Smooth muscle cell (in vitro differentiated cells): ENCODE results near the gene KCNC1. TPM values are rescaled to one million over a fixed set of nuclear protein-coding genes. Genes with fewer than 3 reads are reported as not detected.

Source experiments
- DNase-seq: peaks from one replicate; lab custom pipeline; 2025; ENCODE audit not compliant: unreplicated experiment; lab: John Stamatoyannopoulos, UW
- H2AFZ ChIP-seq: fragments of 200-600 bp; sonication (generic); 2 replicates; pipeline ENCODE4 v1.6.0; 2016; ENCODE audit warnings: antibody characterized with exemption, low read depth, mild to moderate bottlenecking
- H3F3A ChIP-seq: fragments of 200-600 bp; sonication (generic); 2 replicates; pipeline ENCODE4 v1.6.0; 2017; ENCODE audit warnings: antibody characterized with exemption, low read depth
- H3K27ac ChIP-seq: fragments of 200-600 bp; sonication (generic); 2 replicates; pipeline ENCODE4 v1.5.1; 2016; ENCODE audit warnings: low read depth, mild to moderate bottlenecking
- H3K27me3 ChIP-seq: fragments of 200-600 bp; sonication (generic); 2 replicates; pipeline ENCODE4 v1.6.1; 2016; ENCODE audit warnings: low read depth, mild to moderate bottlenecking
- H3K36me3 ChIP-seq: fragments of 200-600 bp; sonication (generic); 2 replicates; pipeline ENCODE4 v1.5.1; 2016; ENCODE audit warnings: low read depth
- H3K4me1 ChIP-seq: fragments of 200-600 bp; sonication (generic); 2 replicates; pipeline ENCODE4 v1.5.1; 2016; ENCODE audit warnings: low read depth
- H3K4me2 ChIP-seq: fragments of 200-600 bp; sonication (generic); 2 replicates; pipeline ENCODE4 v1.6.0; 2016; ENCODE audit warnings: mild to moderate bottlenecking
- H3K4me3 ChIP-seq: fragments of 200-600 bp; sonication (generic); 2 replicates; pipeline ENCODE4 v1.5.1; 2016; ENCODE audit warnings: mild to moderate bottlenecking
- H3K79me2 ChIP-seq: fragments of 200-600 bp; sonication (generic); 2 replicates; pipeline ENCODE4 v1.6.0; 2016; ENCODE audit warnings: low read depth, mild to moderate bottlenecking
- H3K9ac ChIP-seq: fragments of 200-600 bp; sonication (generic); 2 replicates; pipeline ENCODE4 v1.6.0; 2016; ENCODE audit warnings: low read depth
- H3K9me3 ChIP-seq: fragments of 200-600 bp; sonication (generic); replicated peaks from 2 replicates; pipeline ENCODE4 v1.5.1; 2016; ENCODE audit warnings: low read depth
- H4K20me1 ChIP-seq: fragments of 200-600 bp; sonication (generic); 2 replicates; pipeline ENCODE4 v1.6.0; 2016; ENCODE audit warnings: low read depth
- WGBS: methylation state at CpG from one replicate; pipeline ENCODE4 v1.1.7; 2016; ENCODE audit warnings: low lambda C conversion rate; 5-methylcytosine and 5-hydroxymethylcytosine counted together
- polyA plus RNA-seq: library from polyadenylated mRNA; unstranded; fragments of >200 nt; fragmentation: Nextera tagmentation; extraction: Ambion mirVana; gene quantifications from 2 replicates; pipeline ENCODE4 v1.2.1, GENCODE V29; 2016
- total RNA-seq: library from RNA; depleted of rRNA; stranded (reverse); fragments of >200 nt; gene quantifications from 2 replicates; pipeline ENCODE4 v1.2.3, GENCODE V29; 2014
- TF ChIP-seq, protein P1 (sequence below): fragments of 200-600 bp; sonication (generic); IDR thresholded peaks from 2 replicates; pipeline ENCODE4 v1.5.1; 2017; ENCODE audit warnings: borderline replicate concordance, mild to moderate bottlenecking, antibody characterized with exemption; ENCODE audit not compliant: insufficient read depth, poor library complexity, severe bottlenecking

The KCNC1 gene
- total and polyA plus RNA-seq, 2 experiments from 2014 or later, result not detected

DNA sequence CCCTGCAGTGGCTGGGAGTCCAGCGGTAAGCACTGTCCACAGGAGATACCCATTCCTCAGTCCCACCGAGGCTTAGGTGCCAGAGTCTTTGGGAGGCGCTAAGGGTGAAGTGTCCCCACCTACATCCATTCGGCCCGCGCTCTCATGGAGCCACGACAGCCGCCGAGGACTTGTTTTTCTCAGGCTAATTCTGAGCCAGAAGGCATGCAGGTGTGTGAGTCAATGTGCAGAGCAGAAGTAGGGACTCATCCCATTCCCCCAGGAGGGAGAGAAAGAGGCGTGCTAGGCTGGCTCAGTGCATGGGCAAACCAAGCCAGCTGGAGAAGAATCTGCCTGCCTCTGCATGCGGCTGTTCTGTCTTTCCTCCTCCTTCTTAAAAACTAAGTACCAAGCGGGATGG, 46.6 kb downstream of the KCNC1 start:
- TF ChIP-seq, protein P1, sequence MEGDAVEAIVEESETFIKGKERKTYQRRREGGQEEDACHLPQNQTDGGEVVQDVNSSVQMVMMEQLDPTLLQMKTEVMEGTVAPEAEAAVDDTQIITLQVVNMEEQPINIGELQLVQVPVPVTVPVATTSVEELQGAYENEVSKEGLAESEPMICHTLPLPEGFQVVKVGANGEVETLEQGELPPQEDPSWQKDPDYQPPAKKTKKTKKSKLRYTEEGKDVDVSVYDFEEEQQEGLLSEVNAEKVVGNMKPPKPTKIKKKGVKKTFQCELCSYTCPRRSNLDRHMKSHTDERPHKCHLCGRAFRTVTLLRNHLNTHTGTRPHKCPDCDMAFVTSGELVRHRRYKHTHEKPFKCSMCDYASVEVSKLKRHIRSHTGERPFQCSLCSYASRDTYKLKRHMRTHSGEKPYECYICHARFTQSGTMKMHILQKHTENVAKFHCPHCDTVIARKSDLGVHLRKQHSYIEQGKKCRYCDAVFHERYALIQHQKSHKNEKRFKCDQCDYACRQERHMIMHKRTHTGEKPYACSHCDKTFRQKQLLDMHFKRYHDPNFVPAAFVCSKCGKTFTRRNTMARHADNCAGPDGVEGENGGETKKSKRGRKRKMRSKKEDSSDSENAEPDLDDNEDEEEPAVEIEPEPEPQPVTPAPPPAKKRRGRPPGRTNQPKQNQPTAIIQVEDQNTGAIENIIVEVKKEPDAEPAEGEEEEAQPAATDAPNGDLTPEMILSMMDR, result no peak
- Histone ChIP-seq H3K9me3 (no peaks in the 10 kb centered on the region), H4K20me1 (no peaks in the 10 kb centered on the region), H3K27me3 (no peaks in the 10 kb centered on the region), H3K4me1 (no peaks in the 10 kb centered on the region), H3K79me2 (no peaks in the 10 kb centered on the region), H3K4me3 (no peak overlapping the region), H3K4me2 (no peak overlapping the region), H2AFZ (no peak overlapping the region), H3K9ac (no peak overlapping the region), H3K36me3 (no peaks in the 10 kb centered on the region), H3F3A (no peaks in the 10 kb centered on the region), H3K27ac (no peak overlapping the region)
- DNase-seq, result no peak
- 81% methylated on average over 12 of the region's 12 CpGs for WGBS

DNA sequence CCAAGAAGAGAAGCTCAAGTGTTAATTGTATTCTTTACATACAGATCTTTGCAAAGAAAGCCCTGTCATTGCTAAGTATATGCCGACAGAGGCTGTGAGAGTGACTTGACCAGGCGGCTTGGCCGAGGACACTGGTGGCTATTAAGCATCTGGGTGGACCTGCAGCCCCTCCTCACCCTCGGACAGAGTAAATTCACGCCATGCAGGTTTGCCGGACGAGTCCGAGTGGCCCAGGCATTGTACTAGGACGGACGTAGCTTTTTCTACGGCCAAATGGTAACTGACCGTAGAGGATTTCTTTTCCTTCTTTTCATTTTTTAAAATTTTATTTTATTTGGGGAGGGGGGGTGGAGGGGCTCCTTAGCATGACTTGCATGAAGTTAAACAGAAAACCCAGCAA, 47.0 kb downstream of the KCNC1 start:
- no peak for DNase-seq
- no peak overlapping the region for H3K4me2 ChIP-seq
- H3K79me2 ChIP-seq, result no peaks in the 10 kb centered on the region
- TF ChIP-seq, protein P1, result no peak
- H4K20me1 ChIP-seq, result no peaks in the 10 kb centered on the region
- no peaks in the 10 kb centered on the region for H3K36me3 ChIP-seq
- H3K27me3 ChIP-seq, result no peaks in the 10 kb centered on the region
- 95% methylated on average over 12 of the region's 12 CpGs for WGBS
- no peak overlapping the region for H3K4me3 ChIP-seq
- H3K9ac ChIP-seq, result no peak overlapping the region
- no peaks in the 10 kb centered on the region for H3F3A ChIP-seq
- H3K9me3 ChIP-seq, result no peaks in the 10 kb centered on the region
- peaks cover 2% of the 10 kb centered on the region for H3K4me1 ChIP-seq
- no peak overlapping the region for H2AFZ ChIP-seq
- no peak overlapping the region for H3K27ac ChIP-seq

DNA sequence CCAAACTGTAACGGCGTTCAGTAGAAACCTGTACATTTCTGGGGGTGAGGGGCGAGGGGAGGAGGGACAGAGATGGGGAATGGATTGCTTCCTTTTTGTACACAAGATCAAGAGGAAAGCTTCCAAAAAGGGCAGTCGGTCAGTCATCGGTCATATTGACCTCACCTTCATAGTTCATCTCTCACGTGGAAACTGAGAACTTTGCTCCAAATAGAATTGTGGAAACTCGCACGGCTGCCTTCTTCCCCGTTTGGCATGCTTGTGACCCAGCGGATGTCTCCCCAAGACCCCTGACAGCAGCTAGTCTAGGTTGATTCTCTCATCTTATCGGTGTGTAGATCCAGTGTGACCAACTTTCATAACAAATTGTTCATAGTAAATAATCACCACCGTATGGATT, 47.6 kb downstream of the KCNC1 start:
- no peak overlapping the region for H3K4me3 ChIP-seq
- WGBS, result 94% methylated on average over 12 of the region's 12 CpGs
- no peaks in the 10 kb centered on the region for H3K36me3 ChIP-seq
- no peak overlapping the region for H3K4me2 ChIP-seq
- no peak overlapping the region for H3K9ac ChIP-seq
- TF ChIP-seq, protein P1, result no peak
- H3K27me3 ChIP-seq, result no peaks in the 10 kb centered on the region
- no peaks in the 10 kb centered on the region for H4K20me1 ChIP-seq
- H3F3A ChIP-seq, result no peaks in the 10 kb centered on the region
- H2AFZ ChIP-seq, result no peak overlapping the region
- DNase-seq, result no peak
- H3K9me3 ChIP-seq, result no peaks in the 10 kb centered on the region
- no peak overlapping the region for H3K27ac ChIP-seq
- no peaks in the 10 kb centered on the region for H3K79me2 ChIP-seq
- peaks cover 3% of the 10 kb centered on the region for H3K4me1 ChIP-seq

DNA sequence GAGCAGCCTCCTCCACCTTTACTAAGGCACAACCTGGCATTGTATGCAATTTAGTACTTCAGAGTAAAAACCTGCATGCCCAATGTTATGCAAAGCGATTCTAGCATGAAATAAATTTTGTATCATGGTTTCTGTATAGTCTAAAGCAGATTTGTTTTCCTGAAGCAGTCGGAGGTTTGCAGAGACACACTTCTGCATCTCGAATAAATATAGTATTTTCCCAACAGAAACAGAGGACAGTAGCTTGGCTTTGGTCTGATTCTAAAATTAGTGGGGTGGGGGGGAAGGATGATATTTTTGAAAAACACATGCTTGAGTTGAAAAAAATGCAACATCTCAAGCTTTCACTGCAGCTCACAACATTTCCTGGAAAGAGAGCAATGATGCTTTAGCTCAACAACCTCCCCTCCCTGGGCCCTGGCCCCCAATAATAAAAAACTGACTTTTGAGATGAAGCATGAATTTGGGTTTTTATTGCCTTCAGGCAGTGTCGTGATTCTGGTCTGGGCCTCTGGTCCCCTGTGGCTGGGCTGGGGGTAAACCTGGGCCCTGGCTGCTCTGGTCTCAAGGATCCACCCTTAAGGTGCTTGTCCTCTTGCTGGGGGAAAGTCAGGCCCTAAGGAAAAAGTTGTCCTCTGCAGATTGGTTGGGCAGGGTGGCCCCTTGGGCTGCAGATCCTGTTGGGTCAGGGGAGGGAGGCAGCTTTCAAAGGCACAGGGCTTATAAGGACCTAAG, 48.2 kb downstream of the KCNC1 start:
- H3K4me1 ChIP-seq, result peaks cover 3% of the 10 kb centered on the region
- H3K9me3 ChIP-seq, result no peaks in the 10 kb centered on the region
- H3K36me3 ChIP-seq, result no peaks in the 10 kb centered on the region
- no peaks in the 10 kb centered on the region for H4K20me1 ChIP-seq
- WGBS, result 86% methylated on average over 4 of the region's 4 CpGs
- no peak overlapping the region for H2AFZ ChIP-seq
- no peak overlapping the region for H3K27ac ChIP-seq
- H3K4me2 ChIP-seq, result no peak overlapping the region
- TF ChIP-seq, protein P1, result no peak
- H3K4me3 ChIP-seq, result no peak overlapping the region
- H3K9ac ChIP-seq, result no peak overlapping the region
- H3K27me3 ChIP-seq, result no peaks in the 10 kb centered on the region
- no peaks in the 10 kb centered on the region for H3F3A ChIP-seq
- DNase-seq, result no peak
- no peaks in the 10 kb centered on the region for H3K79me2 ChIP-seq
